WTC11 (cell line): ENCODE results near the gene CLECL1. TPM values are rescaled to one million over a fixed set of nuclear protein-coding genes. Genes with fewer than 3 reads are reported as not detected.
A peak's percentile ranks its signal among the peaks of the same experiment; 100 is the strongest.

ENCODE experiments used
- ATAC-seq: fragments of 200-7000 bp; cut with Tn5 transposase; 2 replicates; pipeline ENCODE4 v1.10.0; 2021; ENCODE audit warnings: mild to moderate bottlenecking, moderate library complexity
- CTCF ChIA-PET: fragments of 300-600 bp; sonication (Branson Sonifier 250); formaldehyde crosslinking; loops from one replicate; lab custom pipeline; 2021; ENCODE audit warnings: antibody characterized with exemption; lab: Charles Lee
- POLR2A ChIA-PET: fragments of 350-600 bp; sonication (Branson Sonifier 250); formaldehyde crosslinking; loops from one replicate; lab custom pipeline; 2021; ENCODE audit warnings: antibody characterized with exemption; lab: Charles Lee
- DNase-seq: peaks from one replicate; pipeline ENCODE4 v3.0.0; 2021; ENCODE audit warnings: low spot score
- H3K27ac Mint-ChIP-seq: 2 replicates; pipeline ENCODE4 v1.8.0; 2021; ENCODE audit warnings: mixed read lengths
- H3K27me3 Mint-ChIP-seq: 2 replicates; pipeline ENCODE4 v1.8.0; 2021; ENCODE audit warnings: low read depth, mild to moderate bottlenecking, moderate library complexity, mixed read lengths
- H3K36me3 Mint-ChIP-seq: 2 replicates; pipeline ENCODE4 v1.8.0; 2021; ENCODE audit warnings: mixed read lengths
- H3K4me1 Mint-ChIP-seq: 2 replicates; pipeline ENCODE4 v1.8.0; 2022; ENCODE audit warnings: mixed read lengths
- H3K4me3 Mint-ChIP-seq: 2 replicates; pipeline ENCODE4 v1.8.0; 2021; ENCODE audit warnings: mild to moderate bottlenecking, moderate library complexity, mixed read lengths
- H3K9me3 Mint-ChIP-seq: 2 replicates; pipeline ENCODE4 v1.8.0; 2021; ENCODE audit warnings: mixed read lengths
- EMX1 ChIP-seq: fragments of 250-450 bp; sonication (Bioruptor Pico); IDR thresholded peaks from 2 replicates; pipeline ENCODE4 v1.8.0; 2021; ENCODE audit warnings: mild to moderate bottlenecking
- ETV6 ChIP-seq: sonication (generic); formaldehyde crosslinking; IDR thresholded peaks from 2 replicates; pipeline ENCODE4 v1.8.1; 2022; ENCODE audit warnings: mild to moderate bottlenecking, missing genetic modification reagents
- GRHL2 ChIP-seq: fragments of 250-450 bp; sonication (Bioruptor Pico); IDR thresholded peaks from 2 replicates; pipeline ENCODE4 v1.8.0; 2022; ENCODE audit warnings: mild to moderate bottlenecking, moderate library complexity; ENCODE audit not compliant: insufficient replicate concordance, severe bottlenecking
- GTF2I ChIP-seq: fragments of 250-450 bp; sonication (Bioruptor Pico); conservative IDR thresholded peaks from 2 replicates; pipeline ENCODE4 v1.4.0; 2021; ENCODE audit warnings: mild to moderate bottlenecking
- IRF2 ChIP-seq: sonication (generic); formaldehyde crosslinking; IDR thresholded peaks from 2 replicates; pipeline ENCODE4 v1.8.0; 2022; ENCODE audit warnings: low read depth, missing genetic modification reagents, borderline replicate concordance
- JAZF1 ChIP-seq: fragments of 250-450 bp; sonication (Bioruptor Pico); IDR thresholded peaks from 2 replicates; pipeline ENCODE4 v1.9.0; 2021; ENCODE audit warnings: moderate library complexity, mild to moderate bottlenecking, inconsistent platforms
- JUN ChIP-seq: sonication (generic); formaldehyde crosslinking; IDR thresholded peaks from 2 replicates; pipeline ENCODE4 v1.8.0; 2023; ENCODE audit warnings: mild to moderate bottlenecking, missing genetic modification reagents
- KAT7 ChIP-seq: sonication (generic); formaldehyde crosslinking; IDR thresholded peaks from 2 replicates; pipeline ENCODE4 v1.8.1; 2023; ENCODE audit warnings: missing genetic modification reagents, mild to moderate bottlenecking, borderline replicate concordance
- MXD4 ChIP-seq: fragments of 250-450 bp; sonication (Bioruptor Pico); IDR thresholded peaks from 2 replicates; pipeline ENCODE4 v1.8.0; 2021; ENCODE audit warnings: mild to moderate bottlenecking, moderate library complexity, borderline replicate concordance
- MYBL2 ChIP-seq: sonication (generic); formaldehyde crosslinking; IDR thresholded peaks from 2 replicates; pipeline ENCODE4 v1.8.1; 2023; ENCODE audit warnings: mild to moderate bottlenecking, moderate library complexity, missing genetic modification reagents
- NR3C1 ChIP-seq: sonication (generic); formaldehyde crosslinking; conservative IDR thresholded peaks from 2 replicates; pipeline ENCODE4 v1.8.1; 2023; ENCODE audit warnings: low read depth, mild to moderate bottlenecking, missing genetic modification reagents
- SMAD4 ChIP-seq: sonication (generic); formaldehyde crosslinking; IDR thresholded peaks from 2 replicates; pipeline ENCODE4 v1.8.0; 2022; ENCODE audit warnings: mild to moderate bottlenecking, missing genetic modification reagents
- SP1 ChIP-seq: sonication (generic); formaldehyde crosslinking; conservative IDR thresholded peaks from 2 replicates; pipeline ENCODE4 v1.8.1; 2022; ENCODE audit warnings: missing genetic modification reagents
- ZBTB21 ChIP-seq: sonication (generic); formaldehyde crosslinking; IDR thresholded peaks from 2 replicates; pipeline ENCODE4 v1.8.1; 2023; ENCODE audit warnings: mild to moderate bottlenecking, missing genetic modification reagents, borderline replicate concordance
- ZNF219 ChIP-seq: sonication (generic); formaldehyde crosslinking; IDR thresholded peaks from 2 replicates; pipeline ENCODE4 v1.8.0; 2023; ENCODE audit warnings: missing genetic modification reagents, mild to moderate bottlenecking, borderline replicate concordance
- ZNF232 ChIP-seq: sonication (generic); formaldehyde crosslinking; IDR thresholded peaks from 2 replicates; pipeline ENCODE4 v1.8.0; 2022; ENCODE audit warnings: mild to moderate bottlenecking, missing genetic modification reagents
- total RNA-seq: library from RNA; stranded (reverse); gene quantifications from 3 replicates; pipeline ENCODE4 v1.2.3, GENCODE V29; 2021
- TF ChIP-seq, protein P1 (sequence below): sonication (generic); formaldehyde crosslinking; IDR thresholded peaks from 2 replicates; pipeline ENCODE4 v1.8.1; 2023; ENCODE audit warnings: mild to moderate bottlenecking, missing genetic modification reagents
- TF ChIP-seq, protein P2 (sequence below): sonication (generic); formaldehyde crosslinking; IDR thresholded peaks from 2 replicates; pipeline ENCODE4 v1.8.1; 2022; ENCODE audit warnings: low read depth, mild to moderate bottlenecking, moderate library complexity, missing genetic modification reagents, borderline replicate concordance
- TF ChIP-seq, protein P3 (sequence below): sonication (generic); formaldehyde crosslinking; IDR thresholded peaks from 2 replicates; pipeline ENCODE4 v1.8.1; 2023; ENCODE audit warnings: mild to moderate bottlenecking, missing genetic modification reagents, moderate library complexity
- TF ChIP-seq, protein P4 (sequence below): sonication (generic); formaldehyde crosslinking; IDR thresholded peaks from 2 replicates; pipeline ENCODE4 v1.8.0; 2022; ENCODE audit warnings: mild to moderate bottlenecking, missing genetic modification reagents
- TF ChIP-seq, protein P5 (sequence below): sonication (generic); formaldehyde crosslinking; IDR thresholded peaks from 2 replicates; pipeline ENCODE4 v1.8.1; 2022; ENCODE audit warnings: missing genetic modification reagents, borderline replicate concordance
- TF ChIP-seq, protein P6 (sequence below): fragments of 250-450 bp; sonication (Bioruptor Pico); IDR thresholded peaks from 2 replicates; pipeline ENCODE4 v1.9.0; 2021; ENCODE audit warnings: mild to moderate bottlenecking
- TF ChIP-seq, protein P7 (sequence below): sonication (generic); formaldehyde crosslinking; IDR thresholded peaks from 2 replicates; pipeline ENCODE4 v1.8.1; 2023; ENCODE audit warnings: mild to moderate bottlenecking, missing genetic modification reagents
- TF ChIP-seq, protein P8 (sequence below): fragments of 250-450 bp; sonication (Bioruptor Pico); IDR thresholded peaks from 2 replicates; pipeline ENCODE4 v1.9.0; 2021; ENCODE audit warnings: moderate library complexity, mild to moderate bottlenecking, inconsistent platforms, borderline replicate concordance
- TF ChIP-seq, protein P9 (sequence below): sonication (generic); formaldehyde crosslinking; IDR thresholded peaks from 2 replicates; pipeline ENCODE4 v1.8.0; 2022; ENCODE audit warnings: mild to moderate bottlenecking, missing genetic modification reagents

CLECL1 gene
- total RNA-seq, 1 experiment from 2014 or later, result not detected

DNA sequence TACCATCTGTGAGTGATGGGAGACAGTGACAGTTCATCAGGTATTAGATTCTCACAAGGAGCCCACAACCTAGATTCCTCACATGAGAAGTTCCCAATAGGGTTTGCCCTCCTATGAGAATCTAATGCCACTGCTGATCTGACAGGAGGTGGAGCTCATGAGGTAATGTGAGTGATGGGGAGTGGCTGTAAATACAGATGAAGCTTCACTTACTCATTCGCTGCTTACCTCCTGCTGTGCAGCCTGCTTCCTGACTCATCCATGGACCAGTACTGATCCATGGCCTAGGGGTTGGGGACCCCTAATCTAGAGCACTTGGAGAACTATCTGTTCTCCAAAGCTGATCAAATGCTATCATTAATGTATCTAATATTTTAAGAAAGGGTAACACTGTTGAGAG is 45.7 kb downstream of the CLECL1 start:
- Mint-ChIP-seq H3K4me1 (peaks cover 4% of the 10 kb centered on the region), H3K27ac (no peak overlapping the region), H3K27me3 (no peaks in the 10 kb centered on the region), H3K36me3 (peaks cover 34% of the 10 kb centered on the region), H3K4me3 (no peak overlapping the region), H3K9me3 (peaks cover 11% of the 10 kb centered on the region)
- CTCF ChIA-PET, result interaction anchor here (1.0 kb wide), 3 partner anchors 19 to 55 kb away, joined by 3 to 4 read pairs (median 3); no protein-coding TSS in a partner anchor
- no peak for TF ChIP-seq SMAD4
- TF ChIP-seq, protein P1, sequence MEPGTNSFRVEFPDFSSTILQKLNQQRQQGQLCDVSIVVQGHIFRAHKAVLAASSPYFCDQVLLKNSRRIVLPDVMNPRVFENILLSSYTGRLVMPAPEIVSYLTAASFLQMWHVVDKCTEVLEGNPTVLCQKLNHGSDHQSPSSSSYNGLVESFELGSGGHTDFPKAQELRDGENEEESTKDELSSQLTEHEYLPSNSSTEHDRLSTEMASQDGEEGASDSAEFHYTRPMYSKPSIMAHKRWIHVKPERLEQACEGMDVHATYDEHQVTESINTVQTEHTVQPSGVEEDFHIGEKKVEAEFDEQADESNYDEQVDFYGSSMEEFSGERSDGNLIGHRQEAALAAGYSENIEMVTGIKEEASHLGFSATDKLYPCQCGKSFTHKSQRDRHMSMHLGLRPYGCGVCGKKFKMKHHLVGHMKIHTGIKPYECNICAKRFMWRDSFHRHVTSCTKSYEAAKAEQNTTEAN (CRISPR knock-in tag), result no peak
- TF ChIP-seq GRHL2 (CRISPR knock-in tag), result no peak
- no peak for TF ChIP-seq JAZF1
- TF ChIP-seq, protein P2, sequence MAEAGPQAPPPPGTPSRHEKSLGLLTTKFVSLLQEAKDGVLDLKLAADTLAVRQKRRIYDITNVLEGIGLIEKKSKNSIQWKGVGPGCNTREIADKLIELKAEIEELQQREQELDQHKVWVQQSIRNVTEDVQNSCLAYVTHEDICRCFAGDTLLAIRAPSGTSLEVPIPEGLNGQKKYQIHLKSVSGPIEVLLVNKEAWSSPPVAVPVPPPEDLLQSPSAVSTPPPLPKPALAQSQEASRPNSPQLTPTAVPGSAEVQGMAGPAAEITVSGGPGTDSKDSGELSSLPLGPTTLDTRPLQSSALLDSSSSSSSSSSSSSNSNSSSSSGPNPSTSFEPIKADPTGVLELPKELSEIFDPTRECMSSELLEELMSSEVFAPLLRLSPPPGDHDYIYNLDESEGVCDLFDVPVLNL (CRISPR knock-in tag), result no peak
- TF ChIP-seq ZBTB21 (CRISPR knock-in tag), result no peak
- TF ChIP-seq KAT7 (CRISPR knock-in tag), result no peak
- TF ChIP-seq, protein P3, sequence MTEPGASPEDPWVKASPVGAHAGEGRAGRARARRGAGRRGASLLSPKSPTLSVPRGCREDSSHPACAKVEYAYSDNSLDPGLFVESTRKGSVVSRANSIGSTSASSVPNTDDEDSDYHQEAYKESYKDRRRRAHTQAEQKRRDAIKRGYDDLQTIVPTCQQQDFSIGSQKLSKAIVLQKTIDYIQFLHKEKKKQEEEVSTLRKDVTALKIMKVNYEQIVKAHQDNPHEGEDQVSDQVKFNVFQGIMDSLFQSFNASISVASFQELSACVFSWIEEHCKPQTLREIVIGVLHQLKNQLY (CRISPR knock-in tag), result no peak
- TF ChIP-seq, protein P4, sequence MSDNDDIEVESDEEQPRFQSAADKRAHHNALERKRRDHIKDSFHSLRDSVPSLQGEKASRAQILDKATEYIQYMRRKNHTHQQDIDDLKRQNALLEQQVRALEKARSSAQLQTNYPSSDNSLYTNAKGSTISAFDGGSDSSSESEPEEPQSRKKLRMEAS, result no peak
- no peak for TF ChIP-seq GTF2I (CRISPR knock-in tag)
- no peak for TF ChIP-seq ETV6 (CRISPR knock-in tag)
- no peak for TF ChIP-seq ZNF219 (CRISPR knock-in tag)
- TF ChIP-seq NR3C1 (CRISPR knock-in tag), result no peak
- TF ChIP-seq JUN (CRISPR knock-in tag), result no peak
- no peak for TF ChIP-seq MXD4 (CRISPR knock-in tag)
- TF ChIP-seq, protein P5, sequence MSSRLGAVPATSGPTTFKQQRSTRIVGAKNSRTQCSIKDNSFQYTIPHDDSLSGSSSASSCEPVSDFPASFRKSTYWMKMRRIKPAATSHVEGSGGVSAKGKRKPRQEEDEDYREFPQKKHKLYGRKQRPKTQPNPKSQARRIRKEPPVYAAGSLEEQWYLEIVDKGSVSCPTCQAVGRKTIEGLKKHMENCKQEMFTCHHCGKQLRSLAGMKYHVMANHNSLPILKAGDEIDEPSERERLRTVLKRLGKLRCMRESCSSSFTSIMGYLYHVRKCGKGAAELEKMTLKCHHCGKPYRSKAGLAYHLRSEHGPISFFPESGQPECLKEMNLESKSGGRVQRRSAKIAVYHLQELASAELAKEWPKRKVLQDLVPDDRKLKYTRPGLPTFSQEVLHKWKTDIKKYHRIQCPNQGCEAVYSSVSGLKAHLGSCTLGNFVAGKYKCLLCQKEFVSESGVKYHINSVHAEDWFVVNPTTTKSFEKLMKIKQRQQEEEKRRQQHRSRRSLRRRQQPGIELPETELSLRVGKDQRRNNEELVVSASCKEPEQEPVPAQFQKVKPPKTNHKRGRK (CRISPR knock-in tag), result no peak
- TF ChIP-seq, protein P6, sequence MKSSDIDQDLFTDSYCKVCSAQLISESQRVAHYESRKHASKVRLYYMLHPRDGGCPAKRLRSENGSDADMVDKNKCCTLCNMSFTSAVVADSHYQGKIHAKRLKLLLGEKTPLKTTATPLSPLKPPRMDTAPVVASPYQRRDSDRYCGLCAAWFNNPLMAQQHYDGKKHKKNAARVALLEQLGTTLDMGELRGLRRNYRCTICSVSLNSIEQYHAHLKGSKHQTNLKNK (CRISPR knock-in tag), result no peak
- no peak for TF ChIP-seq IRF2 (CRISPR knock-in tag)
- DNase-seq, result no peak
- peak; percentile 50; the same call in 1 of the 2 replicates for ATAC-seq
- POLR2A ChIA-PET, result no interaction called here

DNA sequence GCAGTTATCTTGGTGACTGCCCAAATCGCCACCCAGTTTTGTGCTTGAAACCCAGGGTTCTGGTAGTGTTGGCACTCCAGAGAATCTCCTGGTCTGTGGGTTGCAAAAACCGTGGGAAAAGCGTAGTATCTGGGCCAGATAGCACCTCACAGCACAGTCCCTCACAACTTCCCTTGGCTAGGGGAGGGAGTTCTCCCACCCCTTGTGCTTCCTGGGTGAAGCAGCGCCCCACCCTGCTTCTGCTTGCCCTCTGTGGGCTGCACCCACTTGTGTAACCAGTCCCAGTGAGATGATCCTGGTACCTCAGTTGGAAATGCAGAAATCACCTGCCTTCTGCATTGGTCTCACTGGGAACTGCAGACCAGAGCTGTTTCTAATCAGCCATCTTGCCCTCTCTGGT is 47.0 kb downstream of the CLECL1 start:
- Mint-ChIP-seq H3K9me3 (peaks cover 11% of the 10 kb centered on the region), H3K36me3 (peaks cover 36% of the 10 kb centered on the region), H3K27me3 (no peaks in the 10 kb centered on the region), H3K27ac (no peak overlapping the region), H3K4me1 (peaks cover 4% of the 10 kb centered on the region), H3K4me3 (no peak overlapping the region)
- ATAC-seq (no peak), DNase-seq (no peak)
- POLR2A ChIA-PET, result no interaction called here
- CTCF ChIA-PET, result interaction anchor here (1.0 kb wide), 1 partner anchor 22 kb away, joined by 3 read pairs; no protein-coding TSS in a partner anchor
- no peak for TF ChIP-seq MYBL2 (CRISPR knock-in tag)
- no peak for TF ChIP-seq SP1 (CRISPR knock-in tag)
- TF ChIP-seq, protein P2 (CRISPR knock-in tag), result no peak
- TF ChIP-seq, protein P7, sequence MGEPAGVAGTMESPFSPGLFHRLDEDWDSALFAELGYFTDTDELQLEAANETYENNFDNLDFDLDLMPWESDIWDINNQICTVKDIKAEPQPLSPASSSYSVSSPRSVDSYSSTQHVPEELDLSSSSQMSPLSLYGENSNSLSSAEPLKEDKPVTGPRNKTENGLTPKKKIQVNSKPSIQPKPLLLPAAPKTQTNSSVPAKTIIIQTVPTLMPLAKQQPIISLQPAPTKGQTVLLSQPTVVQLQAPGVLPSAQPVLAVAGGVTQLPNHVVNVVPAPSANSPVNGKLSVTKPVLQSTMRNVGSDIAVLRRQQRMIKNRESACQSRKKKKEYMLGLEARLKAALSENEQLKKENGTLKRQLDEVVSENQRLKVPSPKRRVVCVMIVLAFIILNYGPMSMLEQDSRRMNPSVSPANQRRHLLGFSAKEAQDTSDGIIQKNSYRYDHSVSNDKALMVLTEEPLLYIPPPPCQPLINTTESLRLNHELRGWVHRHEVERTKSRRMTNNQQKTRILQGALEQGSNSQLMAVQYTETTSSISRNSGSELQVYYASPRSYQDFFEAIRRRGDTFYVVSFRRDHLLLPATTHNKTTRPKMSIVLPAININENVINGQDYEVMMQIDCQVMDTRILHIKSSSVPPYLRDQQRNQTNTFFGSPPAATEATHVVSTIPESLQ (CRISPR knock-in tag), result no peak
- no peak for TF ChIP-seq EMX1 (CRISPR knock-in tag)
- no peak for TF ChIP-seq ZNF232 (CRISPR knock-in tag)
- TF ChIP-seq, protein P8, sequence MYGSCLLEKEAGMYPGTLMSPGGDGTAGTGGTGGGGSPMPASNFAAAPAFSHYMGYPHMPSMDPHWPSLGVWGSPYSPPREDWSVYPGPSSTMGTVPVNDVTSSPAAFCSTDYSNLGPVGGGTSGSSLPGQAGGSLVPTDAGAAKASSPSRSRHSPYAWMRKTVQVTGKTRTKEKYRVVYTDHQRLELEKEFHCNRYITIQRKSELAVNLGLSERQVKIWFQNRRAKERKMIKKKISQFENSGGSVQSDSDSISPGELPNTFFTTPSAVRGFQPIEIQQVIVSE (CRISPR knock-in tag), result no peak
- TF ChIP-seq, protein P9, sequence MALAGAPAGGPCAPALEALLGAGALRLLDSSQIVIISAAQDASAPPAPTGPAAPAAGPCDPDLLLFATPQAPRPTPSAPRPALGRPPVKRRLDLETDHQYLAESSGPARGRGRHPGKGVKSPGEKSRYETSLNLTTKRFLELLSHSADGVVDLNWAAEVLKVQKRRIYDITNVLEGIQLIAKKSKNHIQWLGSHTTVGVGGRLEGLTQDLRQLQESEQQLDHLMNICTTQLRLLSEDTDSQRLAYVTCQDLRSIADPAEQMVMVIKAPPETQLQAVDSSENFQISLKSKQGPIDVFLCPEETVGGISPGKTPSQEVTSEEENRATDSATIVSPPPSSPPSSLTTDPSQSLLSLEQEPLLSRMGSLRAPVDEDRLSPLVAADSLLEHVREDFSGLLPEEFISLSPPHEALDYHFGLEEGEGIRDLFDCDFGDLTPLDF (CRISPR knock-in tag), result no peak
- no peak for TF ChIP-seq MXD4 (CRISPR knock-in tag)
